GM12892 (cell line): Measurements from ENCODE around the gene TRAPPC10.

ENCODE experiments used
- POLR2A ChIP-seq: IDR thresholded peaks from 2 replicates; pipeline ENCODE4 v1.6.1; 2011; ENCODE audit warnings: low read depth, low read length, control low read depth
- POLR2AphosphoS5 ChIP-seq: IDR thresholded peaks from 2 replicates; pipeline ENCODE4 v1.6.1; 2011; ENCODE audit warnings: low read depth, low read length, control low read depth

GRCh38 chr21:44079846-44080245 is 67.7 kb downstream of the TRAPPC10 start:
- TF ChIP-seq POLR2A (no peak), POLR2AphosphoS5 (no peak)
